Fibroblast of skin of back (primary cell): ENCODE data around the gene FUCA2. TPM values are rescaled to one million over a fixed set of nuclear protein-coding genes. Genes with fewer than 3 reads are reported as not detected.
A peak's percentile ranks its signal among the peaks of the same experiment; 100 is the strongest.

Source experiments
- DNase-seq: peaks from one replicate; pipeline ENCODE4 v3.0.0-alpha.2; 2013
- polyA plus RNA-seq, 2 experiments: library from polyadenylated mRNA; unstranded; fragments of 120-200 nt; gene quantifications; one replicate each; pipeline ENCODE4 v1.2.1, GENCODE V29; 2013; ENCODE audit not compliant: insufficient read length in 2 of 2

FUCA2 gene
- polyA plus RNA-seq (2013, experiment 1 of 2; ENCODE audit: insufficient read length), result 40.0 TPM
- polyA plus RNA-seq (2013, experiment 2 of 2; ENCODE audit: insufficient read length), result 27.0 TPM

- peak; percentile 82 for DNase-seq
These were observed at the start of gene FUCA2 for GRCh38 chr6:143510991-143511891. Gene FUCA2, minus strand, starts transcription at chr6:143511720. Its CDS starts 86 bp downstream, at chr6:143511634.

GRCh38 chr6:143561105-143561704 lies 49.7 kb upstream of the FUCA2 start:
- DNase-seq, result no peak

- peak; percentile 37 for DNase-seq
These were observed 47.6 kb upstream of the FUCA2 start for GRCh38 chr6:143559051-143559660.

- DNase-seq, result peak; percentile 99
These were observed 45.0 kb upstream of the FUCA2 start for GRCh38 chr6:143556529-143556928.

DNA sequence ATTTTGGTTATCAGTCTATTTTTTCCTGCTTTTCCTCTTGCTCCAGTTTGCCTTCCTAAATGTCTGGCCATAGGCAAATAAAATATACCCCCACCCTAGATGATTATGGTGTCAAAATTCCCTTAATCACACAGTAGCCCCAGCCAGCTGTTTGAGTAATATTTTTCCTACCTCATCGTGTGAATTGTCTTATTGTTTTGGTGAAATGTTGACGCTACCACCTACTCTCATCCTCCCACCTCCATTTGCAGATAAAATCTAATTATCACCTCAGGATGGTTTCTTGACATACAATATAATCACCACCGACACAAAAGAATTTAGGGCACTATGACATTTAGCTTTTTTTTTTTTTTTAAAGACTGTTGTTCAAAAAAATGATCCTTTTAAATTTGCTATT lies 44.1 kb upstream of the FUCA2 start:
- no peak for DNase-seq

DNA sequence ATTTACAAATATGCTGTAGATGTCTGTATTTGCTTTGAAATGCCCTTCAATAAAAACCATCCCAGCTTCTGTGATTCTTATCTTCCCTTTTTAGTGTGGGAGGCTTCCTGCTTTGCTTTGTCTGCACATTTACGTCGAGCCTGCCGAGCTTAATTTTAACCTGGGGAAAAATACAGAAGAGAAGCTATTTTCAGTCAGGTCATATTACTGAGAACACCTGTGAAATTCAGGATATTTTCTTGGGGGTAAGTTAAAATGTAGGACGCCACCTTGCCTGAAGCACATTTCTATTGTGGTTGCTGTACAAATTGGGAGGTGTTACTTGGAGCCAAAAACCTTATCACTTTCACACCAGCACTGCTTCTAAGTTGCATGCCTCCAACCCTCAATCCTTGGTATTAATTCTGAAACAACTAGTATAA lies 43.6 kb upstream of the FUCA2 start:
- DNase-seq, result no peak

- no peak for DNase-seq
These were observed 41.8 kb upstream of the FUCA2 start for GRCh38 chr6:143553337-143553736.

DNA sequence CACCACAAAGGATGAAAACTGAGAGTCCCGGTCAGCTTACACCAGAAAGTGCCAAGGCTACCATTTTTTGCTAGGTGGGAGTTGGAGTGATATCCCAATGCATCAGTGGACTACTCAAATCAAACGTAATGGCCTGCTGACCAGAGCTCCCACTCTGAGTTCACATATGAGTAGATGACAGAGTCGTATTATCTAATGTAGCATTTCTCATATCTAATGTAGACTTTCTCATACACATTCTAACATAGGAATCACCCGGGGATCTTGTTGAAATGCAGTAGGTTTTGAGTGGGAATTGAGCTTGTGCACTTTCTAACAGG lies 38.4 kb upstream of the FUCA2 start:
- no peak for DNase-seq

DNA sequence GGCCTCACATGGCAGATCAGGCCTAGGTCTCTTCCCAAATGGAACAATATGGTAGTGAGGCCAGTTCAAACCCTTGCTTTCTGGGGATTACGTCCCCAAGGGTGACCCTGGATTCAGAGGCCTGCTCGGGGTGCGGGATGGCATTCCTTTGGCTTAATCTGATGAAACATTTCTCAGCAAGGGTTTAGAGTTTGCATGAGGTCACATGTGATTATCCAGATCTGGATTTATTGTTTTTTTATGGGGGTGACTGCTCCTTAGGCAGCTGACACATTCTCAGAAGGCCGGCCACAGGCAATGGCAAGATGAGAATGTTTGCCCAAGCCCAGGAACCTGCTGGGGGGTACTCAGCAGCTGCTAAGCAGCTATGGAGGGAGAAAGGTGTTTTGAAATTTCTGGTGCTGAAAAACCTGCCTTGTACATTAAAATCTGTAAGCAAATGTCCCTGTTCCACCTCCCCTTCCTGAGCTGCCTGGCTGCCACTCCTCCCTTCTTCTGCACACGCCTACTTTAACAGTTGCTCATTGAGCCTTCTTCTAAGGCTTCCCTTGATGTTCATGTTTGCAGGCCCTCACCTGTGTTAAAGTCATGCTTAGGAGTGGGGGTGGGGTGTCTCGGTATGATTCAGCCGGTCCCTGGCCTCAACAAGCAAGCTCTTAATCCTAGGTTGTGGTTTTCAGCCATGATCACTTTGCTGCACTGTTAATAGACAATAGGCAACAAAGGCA lies 37.9 kb upstream of the FUCA2 start:
- no peak for DNase-seq

DNA sequence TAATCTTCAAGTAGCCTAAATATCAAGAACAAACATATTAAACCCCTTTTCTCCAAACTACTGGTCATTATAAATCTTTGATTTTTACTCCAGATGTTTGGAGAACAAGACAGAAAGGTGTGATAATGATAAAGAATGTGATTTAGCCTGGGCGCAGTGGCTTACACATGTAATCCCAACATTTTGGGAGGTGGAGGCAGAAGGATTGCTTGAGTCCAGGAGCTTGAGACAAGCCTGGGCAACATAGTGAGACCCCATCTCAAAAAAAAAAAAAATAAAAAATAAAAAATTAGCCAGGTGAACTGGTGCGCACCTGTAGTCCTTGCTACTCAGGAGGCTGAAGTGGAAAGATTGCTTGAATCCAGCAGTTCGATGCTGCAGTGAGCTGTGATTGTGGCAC lies 35.1 kb upstream of the FUCA2 start:
- no peak for DNase-seq

DNA sequence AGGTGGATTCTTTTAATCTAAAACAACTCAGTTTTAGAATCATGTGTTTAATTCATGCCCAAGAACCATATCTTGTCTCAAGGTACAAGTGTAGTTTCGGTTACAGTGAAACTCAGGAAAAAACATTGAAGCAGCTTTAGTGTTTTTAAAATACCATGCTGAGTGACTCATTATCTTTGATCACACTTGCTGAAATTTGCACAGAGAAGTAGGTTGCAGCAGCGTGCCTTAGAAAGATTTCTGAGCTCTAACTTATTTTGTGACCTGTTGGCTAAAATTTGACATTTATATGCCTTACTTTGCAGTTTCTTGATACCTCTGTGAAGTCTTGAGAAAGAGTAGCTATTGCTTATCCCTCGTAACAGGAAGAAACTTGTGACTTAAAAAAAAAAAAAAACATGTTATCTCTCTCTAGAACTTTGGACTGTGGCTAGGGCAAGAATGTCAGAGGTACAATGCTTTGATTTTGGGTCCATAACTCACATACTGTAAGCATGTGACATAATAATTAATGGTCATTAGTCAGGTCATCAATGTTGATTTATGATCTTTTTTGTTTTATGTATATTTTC lies 34.5 kb upstream of the FUCA2 start:
- peak; percentile 34 for DNase-seq

DNA sequence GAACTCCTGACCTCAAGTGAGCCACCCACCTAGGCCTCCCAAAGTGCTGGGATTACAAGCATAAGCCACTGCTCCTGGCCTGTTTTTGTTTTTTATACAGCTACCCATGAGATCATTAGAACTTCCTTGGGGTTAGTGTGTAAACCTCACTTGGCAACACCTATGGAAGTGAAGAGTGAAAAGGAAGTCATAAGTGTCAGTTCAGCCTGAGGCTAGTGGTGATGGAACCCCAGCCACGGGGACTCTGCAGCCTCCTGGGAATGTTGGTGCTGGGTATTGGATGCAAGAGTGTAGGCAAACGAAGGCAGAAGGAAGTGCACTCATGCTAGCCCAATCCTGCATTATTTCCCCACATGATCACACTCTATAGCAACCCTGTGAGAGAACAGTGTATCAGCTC lies 33.6 kb upstream of the FUCA2 start:
- no peak for DNase-seq

- no peak for DNase-seq
These were observed 32.6 kb upstream of the FUCA2 start for GRCh38 chr6:143544011-143544696.

GRCh38 chr6:143543435-143543834 lies 31.9 kb upstream of the FUCA2 start:
- DNase-seq, result no peak

DNA sequence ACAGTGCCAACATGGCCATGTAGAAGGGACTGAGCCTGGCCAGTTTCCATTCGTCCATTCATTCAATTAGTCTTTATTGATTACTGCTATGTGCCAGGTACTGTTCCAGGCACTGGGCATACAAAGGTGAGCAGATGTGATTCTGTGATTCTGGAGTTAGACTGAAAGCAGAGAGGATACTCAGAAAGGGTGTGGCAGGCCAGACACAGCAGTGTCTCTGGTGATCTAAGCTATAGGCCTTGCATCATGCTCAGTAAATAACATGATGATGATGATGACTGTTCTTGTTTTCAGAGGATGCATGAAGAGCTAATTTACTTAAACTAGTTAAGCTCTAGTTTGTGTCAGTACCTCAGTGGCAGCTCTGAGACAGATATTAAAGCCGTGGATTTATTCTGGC lies 31.4 kb upstream of the FUCA2 start:
- DNase-seq, result peak; percentile 27

GRCh38 chr6:143540192-143540591 lies 28.7 kb upstream of the FUCA2 start:
- DNase-seq, result no peak

- no peak for DNase-seq
These were observed 28.2 kb upstream of the FUCA2 start for GRCh38 chr6:143539734-143540133.

- DNase-seq, result no peak
These were observed 27.6 kb upstream of the FUCA2 start for GRCh38 chr6:143539106-143539505.

GRCh38 chr6:143538374-143538773 lies 26.9 kb upstream of the FUCA2 start:
- DNase-seq, result no peak

DNA sequence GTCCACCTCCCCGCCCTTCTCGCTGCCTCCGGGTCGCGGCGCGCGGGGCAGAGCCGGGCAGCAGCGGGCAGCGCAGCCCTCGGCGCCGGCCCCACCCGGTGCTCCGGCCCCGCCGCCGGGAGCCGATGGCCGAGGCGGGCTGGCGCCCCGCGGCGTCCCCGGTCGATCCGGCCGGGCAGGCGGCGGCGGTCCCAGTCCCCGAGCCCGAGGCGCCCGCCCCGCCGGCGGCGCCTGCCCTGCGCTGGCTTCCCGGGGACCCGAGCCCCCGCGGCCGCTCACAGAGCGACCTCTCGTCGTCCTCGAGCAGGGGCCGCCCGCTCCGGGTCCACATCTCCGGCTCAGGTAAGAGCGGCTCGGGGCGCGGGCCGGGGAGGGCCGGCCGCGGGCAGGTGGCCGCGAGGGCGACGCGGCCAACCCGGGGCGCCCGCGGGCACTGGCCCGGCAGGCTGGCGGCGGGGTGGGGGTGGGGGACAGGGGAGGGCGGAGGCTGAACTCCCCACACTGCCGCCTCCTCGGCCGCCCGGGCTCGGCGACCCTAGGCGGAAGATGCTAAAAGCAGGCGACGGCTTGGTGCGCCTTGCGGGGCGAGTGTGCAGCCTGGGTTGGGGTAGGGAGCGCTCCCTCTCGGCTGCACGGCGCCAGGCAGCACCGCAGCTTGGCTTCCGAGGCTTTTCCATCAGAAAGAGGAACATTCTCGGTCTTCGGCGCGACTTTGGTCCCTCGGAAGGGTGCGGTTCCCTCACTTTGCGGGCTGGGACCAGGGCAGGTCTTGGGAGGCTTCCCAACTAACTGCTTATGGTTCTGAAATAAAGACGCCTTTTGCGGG lies 25.6 kb upstream of the FUCA2 start:
- DNase-seq, result peak; percentile 68

GRCh38 chr6:143536461-143536865 lies 24.9 kb upstream of the FUCA2 start:
- DNase-seq, result peak; percentile 57
